Suppressor macrophage treated with lipopolysaccharide for 4 hours (primary cell): ENCODE results near the gene GRID2IP.
A peak's percentile ranks its signal among the peaks of the same experiment; 100 is the strongest.
"Not testable (repeated sequence)": the region's sequence is repeated elsewhere in the genome, so short reads cannot be mapped to it uniquely, and the experiment has no call there.

Experiments
- DNase-seq: peaks from one replicate; pipeline ENCODE4 v3.0.0-alpha.2; 2020

Gene GRID2IP

DNA sequence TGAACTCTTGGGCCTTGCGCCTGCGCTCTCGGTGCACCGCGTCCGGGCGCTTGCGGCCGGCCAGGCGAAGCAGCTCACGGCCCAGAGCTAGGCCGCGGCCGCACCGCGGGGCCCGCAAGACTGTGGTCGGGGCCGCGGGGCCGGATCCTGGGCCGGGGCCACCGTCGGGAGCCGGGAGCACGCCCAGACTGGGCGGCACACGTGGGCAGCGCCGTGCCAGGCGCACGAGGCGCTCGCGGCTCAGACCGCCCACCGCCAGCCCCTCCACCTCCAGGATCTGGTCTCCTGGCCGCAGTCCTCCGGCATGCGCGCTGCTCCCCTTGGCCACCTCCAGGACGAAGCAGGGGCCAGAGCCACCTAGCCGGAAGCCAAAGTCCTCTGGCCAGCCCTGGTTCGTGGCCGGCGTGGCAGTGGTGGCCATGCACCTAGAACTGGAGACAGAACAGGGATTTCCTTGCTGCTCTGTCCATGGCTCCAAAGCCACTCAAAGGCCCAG, at the start of gene GRID2IP:
Gene GRID2IP, minus strand, starts transcription at position 446 of the 496 bp plus-strand sequence. Its CDS starts 25 bp downstream, at position 421.
- DNase-seq, result no peak

GRCh38 chr7:6600093-6600492, 48.8 kb upstream of the GRID2IP start:
- DNase-seq, result no peak

DNA sequence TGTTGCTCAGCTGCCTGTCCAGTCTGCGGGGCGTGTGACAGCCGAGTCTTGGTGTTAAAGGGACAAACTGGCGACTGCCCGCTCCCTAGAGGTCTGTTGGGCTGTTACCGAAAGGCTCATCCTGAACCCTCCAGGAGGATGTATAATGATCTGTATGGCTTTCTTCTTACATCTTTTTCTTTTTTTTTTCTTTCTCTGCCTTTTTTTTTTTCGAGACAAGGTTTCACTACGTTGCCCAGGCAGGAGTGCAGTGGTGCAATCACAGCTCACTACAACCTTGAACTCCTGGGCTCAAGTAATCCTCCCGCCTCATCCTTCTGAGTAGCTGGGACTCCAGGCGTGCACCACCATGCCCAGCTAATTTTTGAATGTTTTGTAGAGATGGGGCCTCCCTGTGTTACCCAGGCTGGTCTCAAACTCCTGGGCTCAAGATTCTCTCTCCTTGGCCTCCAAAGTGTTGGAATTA, 39.4 kb upstream of the GRID2IP start:
- DNase-seq, result no peak

- DNase-seq, result peak; percentile 91
Observed at GRCh38 chr7:6589829-6590644, 38.8 kb upstream of the GRID2IP start, which contains the start of gene INTS15. Gene INTS15, plus strand, starts transcription at chr7:6590021. Its CDS starts 263 bp downstream, at chr7:6590284.

GRCh38 chr7:6589151-6589828, 38.0 kb upstream of the GRID2IP start:
- DNase-seq, result no peak

GRCh38 chr7:6588566-6588965, 37.3 kb upstream of the GRID2IP start:
- no peak for DNase-seq

GRCh38 chr7:6585746-6586432, 34.6 kb upstream of the GRID2IP start:
- not testable (repeated sequence) for DNase-seq

DNA sequence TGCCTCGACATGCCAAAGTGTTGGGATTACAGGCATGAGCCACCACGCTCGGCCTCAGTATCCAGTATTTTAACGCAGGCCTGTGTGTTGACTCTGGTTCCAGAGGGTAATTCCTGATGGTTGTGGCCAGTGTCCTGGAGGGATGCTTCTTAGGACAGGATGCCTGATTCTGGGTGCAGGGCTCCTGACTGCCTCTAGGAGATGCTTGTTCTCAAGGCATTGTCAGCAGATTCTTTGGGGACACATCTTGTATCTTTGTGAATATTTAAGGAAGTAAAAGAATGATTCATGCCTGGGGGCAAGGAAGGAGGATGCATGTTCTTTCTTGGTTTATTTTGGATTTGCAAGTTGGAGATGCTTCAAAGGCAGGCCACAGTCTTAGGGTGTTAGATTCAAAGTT, 28.2 kb upstream of the GRID2IP start:
- peak; percentile 80 for DNase-seq

- no peak for DNase-seq
Observed at GRCh38 chr7:6578114-6579084, 27.1 kb upstream of the GRID2IP start.

- peak; percentile 95 for DNase-seq
Observed at GRCh38 chr7:6577369-6578113, 26.3 kb upstream of the GRID2IP start, which contains the start of gene ZDHHC4. Gene ZDHHC4, plus strand, starts transcription at chr7:6577454. Its CDS starts 3,108 bp downstream, at chr7:6580562.

DNA sequence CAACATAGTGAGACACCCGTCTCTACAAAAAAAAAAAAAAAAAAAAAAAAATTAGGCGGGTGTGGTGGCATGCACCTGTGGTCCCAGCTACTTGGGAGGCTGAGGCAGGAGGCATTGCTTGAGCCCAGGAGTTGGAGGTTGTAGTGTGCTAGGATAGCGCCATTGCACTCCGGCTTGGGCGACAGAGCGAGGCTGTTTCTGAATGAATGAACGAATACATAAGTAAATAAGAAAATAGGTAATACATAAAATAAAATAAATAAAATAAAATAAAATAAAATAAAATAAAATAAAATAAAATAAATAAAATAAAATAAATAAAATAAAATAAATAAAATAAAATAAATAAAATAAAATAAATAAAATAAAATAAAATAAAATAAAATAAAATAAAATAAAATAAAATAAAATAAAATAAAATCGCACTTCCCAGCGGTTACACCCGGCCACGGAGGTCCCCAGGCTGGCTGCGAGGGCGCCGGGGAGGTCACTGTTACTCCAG, 25.7 kb upstream of the GRID2IP start:
- DNase-seq, result not testable (repeated sequence)

DNA sequence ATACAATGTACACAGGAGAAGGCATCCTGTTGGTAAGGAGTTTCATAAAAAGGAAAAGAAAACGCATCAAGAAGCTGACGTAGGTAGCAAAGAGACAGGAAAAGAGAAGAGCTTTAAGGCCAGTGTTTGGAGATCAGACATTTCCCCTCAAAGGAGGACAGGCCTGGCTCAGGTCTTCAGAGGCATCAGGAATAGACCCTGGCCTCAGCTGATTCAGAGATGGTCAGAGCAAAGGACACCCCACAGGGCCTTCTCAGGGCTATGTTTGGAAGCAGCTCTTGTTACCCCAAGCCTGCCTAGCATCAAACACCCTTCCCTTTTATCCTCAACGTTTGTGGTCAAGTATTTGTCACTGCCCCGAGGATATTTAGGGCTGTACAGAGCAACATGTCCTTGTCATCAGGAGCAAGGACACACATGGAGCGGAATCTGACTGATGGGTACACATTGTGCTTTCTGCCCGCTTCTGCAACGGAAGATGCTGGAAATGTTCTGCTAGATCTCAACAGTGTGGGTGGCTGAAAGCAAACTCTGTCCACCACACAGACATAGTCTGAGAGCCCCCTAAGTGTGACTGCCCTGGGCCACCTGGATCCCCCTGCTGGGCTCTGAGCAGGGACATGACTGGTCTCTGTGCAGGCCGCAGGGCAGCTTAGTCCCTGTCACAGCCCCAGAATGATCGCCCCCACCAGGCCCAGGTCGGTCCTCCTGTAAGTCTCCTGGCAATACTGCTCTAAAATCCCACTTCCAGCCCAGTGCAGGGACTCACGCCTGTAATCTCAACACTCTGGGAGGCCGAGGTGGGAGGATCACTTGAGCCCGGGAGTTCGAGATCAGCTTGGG, 25.0 kb upstream of the GRID2IP start:
- DNase-seq, result no peak

GRCh38 chr7:6575281-6576023, 24.2 kb upstream of the GRID2IP start:
- no peak for DNase-seq

- DNase-seq, result peak; percentile 63
Observed at GRCh38 chr7:6571160-6571779, 20.0 kb upstream of the GRID2IP start.

DNA sequence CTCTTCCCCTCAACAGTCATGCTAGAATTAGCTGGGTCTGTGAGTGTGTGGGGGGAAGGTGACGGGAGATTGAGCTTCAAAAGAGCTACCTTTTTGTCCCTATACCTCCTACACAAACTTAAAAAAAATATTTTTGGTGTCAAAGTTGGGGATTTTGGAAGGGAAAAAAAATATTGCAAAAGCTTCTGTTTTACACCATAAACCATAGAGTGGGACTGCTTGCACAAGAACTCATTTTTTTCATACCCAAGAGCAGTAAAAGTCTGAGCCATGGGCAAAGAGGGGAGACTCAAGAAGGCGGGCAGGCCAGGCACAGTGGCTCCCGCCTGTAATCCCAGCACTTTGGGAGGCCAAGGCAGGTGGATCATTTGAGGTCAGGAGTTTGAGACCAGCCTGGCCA, 16.6 kb upstream of the GRID2IP start:
- no peak for DNase-seq

DNA sequence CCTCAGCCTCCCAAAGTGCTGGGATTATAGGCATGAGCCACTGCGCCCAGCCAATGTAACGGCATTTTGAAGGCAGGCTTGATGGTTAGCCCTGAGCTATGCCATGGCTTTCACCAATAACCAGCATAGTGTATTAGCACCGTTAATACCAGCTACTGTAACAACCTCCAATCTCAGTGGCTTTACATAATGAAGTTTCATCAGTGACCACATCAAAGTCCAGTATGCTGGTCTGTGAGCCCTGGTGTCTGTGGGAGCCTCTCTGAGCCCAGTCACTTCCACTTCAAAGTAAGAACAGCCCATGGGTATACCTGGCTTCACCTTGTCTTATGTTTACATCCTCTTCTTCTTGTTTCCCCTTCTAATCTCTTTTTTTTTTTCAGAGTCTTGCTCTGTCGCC, 14.4 kb upstream of the GRID2IP start:
- DNase-seq, result no peak

DNA sequence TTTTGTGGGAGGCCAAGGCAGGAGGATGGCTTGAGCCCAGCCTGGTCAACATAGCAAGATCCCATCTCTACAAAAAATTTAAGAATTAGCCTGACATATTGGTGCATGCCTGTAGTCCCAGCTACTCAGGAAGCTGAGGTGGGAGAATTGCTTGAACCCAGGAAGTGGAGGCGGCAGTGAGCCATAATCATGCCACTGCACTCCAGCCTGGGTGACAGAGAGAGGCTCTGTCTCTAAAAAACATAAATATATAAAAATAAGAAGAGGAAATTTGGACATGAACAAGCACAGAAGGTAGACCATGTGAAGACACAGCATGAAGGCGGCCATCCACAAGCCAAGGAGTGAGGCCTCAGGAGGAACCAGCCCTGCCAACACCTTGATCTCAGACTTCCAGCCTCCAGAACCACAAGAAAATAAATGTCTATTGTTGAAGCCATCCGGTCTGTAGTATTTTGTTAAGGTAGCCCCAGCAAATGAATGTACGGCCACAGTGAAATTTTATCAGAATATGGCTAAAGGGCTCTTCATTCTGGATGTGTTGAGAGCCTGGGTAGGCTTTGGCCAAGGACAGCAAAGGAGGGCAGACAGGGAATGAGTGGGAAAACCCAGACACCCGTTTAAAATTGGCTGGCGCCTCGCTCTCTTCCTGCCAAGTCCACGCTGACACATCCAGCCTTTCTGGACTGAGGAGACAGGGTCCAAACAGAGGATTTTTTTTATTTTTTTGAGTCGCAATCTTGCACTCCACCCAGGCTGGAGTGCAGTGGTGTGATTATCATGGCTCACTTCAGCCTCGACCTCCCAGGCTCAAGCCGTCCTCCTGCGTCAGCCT, 12.9 kb upstream of the GRID2IP start:
- DNase-seq, result no peak

GRCh38 chr7:6562106-6562505, 10.8 kb upstream of the GRID2IP start:
- no peak for DNase-seq
